Head of caudate nucleus (tissue), 42 donors: ENCODE results near the gene FGFBP1.

Experiments used
- DNase-seq, 42 donors: peaks; one replicate each; pipeline versions ENCODE4 v3.0.0 to v3.0.0-alpha.2; 2020 to 2021; ENCODE audit warnings: mixed read lengths in 7 of 42
- intact Hi-C: fragments of 100-400 bp; cut with DNase I; formaldehyde crosslinking; loops from one replicate; pipeline ENCODE4 v1.15.0; 2022

The FGFBP1 gene

DNA sequence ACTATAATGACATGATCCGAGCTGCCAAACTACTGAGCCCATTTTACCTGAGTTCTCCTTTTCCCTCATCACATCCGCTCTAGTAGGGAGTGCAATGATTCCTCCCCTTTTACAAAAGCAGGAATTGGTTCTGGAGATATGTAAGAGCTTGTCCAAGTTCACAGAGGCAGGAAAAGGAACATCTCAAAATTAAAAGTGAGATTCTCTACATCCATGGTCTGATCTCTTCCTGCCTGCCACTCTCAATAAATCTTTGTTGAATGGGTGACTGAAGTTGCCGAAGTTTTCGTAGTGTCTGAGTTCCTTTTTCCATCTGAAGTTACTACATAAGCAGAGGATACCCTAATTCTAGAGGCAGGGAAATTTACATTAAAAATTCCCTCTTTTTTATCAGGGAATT, at the start of gene FGFBP1:
TSS of gene FGFBP1 (minus strand) at position 101 of the 400 bp plus-strand sequence. CDS start 2,108 bp downstream, outside the sequence.
- no peak for DNase-seq
- intact Hi-C loops: no loop called here

- DNase-seq: no peak
- intact Hi-C loops: no loop called here
Measured at GRCh38 chr4:15988222-15988621, 49.7 kb upstream of the FGFBP1 start.

GRCh38 chr4:15986907-15987306, 48.4 kb upstream of the FGFBP1 start:
- intact Hi-C loops: no loop called here
- DNase-seq: no peak

GRCh38 chr4:15983610-15984009, 45.1 kb upstream of the FGFBP1 start:
- intact Hi-C loops: no loop called here
- no peak for DNase-seq

DNA sequence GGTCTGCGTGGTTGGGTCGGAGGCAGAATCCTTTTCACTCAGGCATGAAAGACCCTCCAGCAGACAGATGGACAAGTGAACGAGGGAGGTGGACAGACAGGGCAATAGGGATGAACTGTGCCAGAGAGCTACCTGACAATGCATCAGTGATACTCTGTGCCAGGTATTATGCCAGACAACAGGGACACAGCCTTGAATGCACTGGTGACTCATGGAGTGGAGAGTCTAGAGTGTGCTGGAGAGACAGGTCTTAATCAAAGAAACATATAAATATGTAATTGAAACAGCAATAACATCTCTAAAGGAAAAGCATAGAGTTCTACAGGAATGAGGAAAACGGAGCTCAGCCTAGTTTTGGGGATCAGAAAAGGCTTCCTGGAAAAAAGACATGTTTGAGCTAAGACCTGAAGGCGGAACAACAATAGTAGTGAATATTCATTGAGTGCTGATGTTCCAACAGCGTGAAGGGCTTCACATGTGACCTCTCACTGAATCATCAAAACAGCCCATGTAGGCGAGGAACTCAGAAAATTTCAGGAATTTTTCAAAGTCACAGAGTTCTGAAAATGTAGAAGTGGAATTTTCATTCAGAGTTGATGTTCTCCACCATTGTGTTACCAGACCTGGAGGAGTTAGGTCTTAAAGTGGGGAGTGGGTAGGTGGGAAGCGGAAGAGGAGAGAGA, 44.4 kb upstream of the FGFBP1 start:
- intact Hi-C loops: no loop called here

DNA sequence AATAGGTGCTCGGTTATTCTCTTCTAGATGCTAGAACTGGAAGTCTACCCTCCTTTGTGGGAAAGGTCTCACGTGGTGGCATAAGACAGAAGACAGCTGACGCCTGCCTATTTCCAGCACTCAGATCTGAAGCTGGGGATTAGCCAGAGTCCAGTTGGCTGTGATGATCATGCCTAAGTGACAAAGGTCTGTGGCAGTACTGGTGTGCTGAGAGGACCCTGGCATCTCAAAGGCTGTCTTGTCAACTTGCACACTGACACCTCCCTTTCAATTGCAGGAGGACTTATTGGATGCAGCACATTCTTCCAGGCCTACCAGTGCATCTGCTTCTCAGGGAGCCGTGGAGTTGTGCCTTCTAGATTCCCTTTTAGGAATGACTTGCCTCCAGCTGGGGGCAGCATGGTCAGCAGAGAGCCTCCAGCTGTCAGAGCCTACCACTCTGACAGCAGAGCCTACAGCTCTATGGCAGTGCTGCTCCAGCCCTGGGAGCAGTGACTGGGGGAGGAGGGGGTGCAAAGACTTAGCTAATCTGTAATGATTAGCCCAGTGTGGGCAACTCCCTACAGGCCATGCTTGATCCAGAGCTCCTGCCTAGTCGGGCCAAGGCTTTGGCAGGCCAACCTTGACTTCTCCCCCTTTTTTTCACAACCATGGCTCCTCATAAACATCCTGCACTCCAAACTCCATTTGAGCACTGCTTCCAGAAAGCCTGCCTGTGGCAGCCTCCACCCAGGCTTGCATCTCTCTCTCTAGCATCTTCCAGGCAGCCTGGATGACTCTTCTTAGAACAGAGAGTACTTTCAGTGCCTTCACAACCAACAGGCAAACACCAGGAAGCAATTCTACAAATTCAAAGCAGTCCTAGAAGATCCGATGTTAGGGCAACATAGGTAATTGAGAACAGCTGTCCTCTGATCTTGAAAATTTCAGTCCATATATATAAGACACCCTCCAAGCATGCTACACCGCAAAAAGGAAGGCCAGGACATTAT, 38.2 kb upstream of the FGFBP1 start:
- intact Hi-C loops: no loop called here
- DNase-seq: no peak

More for the DNA sequence above, 44.4 kb upstream of the FGFBP1 start:
- no peak for DNase-seq

- intact Hi-C loops: no loop called here
- no peak for DNase-seq
Measured at GRCh38 chr4:15971068-15971801, 32.7 kb upstream of the FGFBP1 start.

DNA sequence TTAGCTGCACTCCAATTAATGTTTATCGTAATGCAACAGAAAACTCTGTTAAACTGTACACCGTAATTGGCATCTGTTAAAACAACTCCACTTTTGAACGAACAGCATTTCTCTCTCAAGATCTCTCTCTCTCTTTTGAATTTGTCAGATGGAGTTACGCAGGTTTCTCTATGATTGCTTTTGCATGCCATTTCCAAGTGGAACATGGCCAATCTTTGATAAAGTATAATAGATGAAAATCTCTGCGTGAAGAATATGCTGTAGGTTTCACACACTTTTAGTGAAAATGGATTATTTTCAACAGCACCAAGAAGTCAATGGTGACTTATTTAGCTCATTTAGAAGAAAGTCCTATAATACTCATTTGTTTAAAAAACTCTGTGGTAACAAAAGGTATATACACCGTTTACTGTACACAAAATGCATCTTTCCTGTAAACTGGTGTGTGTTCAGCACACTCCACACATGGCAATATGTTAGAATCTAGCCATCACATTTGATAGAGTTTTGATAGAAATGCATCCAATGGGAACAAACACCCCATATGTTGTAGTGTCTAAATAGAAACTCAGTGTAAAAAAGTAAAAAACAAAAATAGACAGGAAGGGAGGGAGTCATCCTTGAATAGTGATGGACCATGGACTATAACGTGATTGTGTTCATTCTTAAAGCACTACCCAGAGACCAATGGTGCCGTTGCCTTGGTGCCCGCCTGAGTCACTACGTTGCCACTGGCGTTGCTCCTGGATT, 30.2 kb upstream of the FGFBP1 start:
- DNase-seq: no peak
- intact Hi-C loops: no loop called here

GRCh38 chr4:15965325-15965724, 26.8 kb upstream of the FGFBP1 start:
- no peak for DNase-seq
- intact Hi-C loops: no loop called here

- intact Hi-C loops: no loop called here
- no peak for DNase-seq
Measured at GRCh38 chr4:15964159-15964558, 25.6 kb upstream of the FGFBP1 start.

GRCh38 chr4:15963576-15963975, 25.0 kb upstream of the FGFBP1 start:
- intact Hi-C loops: no loop called here

GRCh38 chr4:15963001-15963451, 24.5 kb upstream of the FGFBP1 start, which contains the start of gene FGFBP2:
Gene FGFBP2, minus strand, starts transcription at chr4:15963175. Its CDS starts 46 bp downstream, at chr4:15963129.
- peak in 17 of 42 donors; percentile 4 to 44 (median 17) for DNase-seq
- intact Hi-C loops: no loop called here

More at GRCh38 chr4:15963576-15963975, 25.0 kb upstream of the FGFBP1 start:
- no peak for DNase-seq

GRCh38 chr4:15961781-15962510, 23.4 kb upstream of the FGFBP1 start:
- intact Hi-C loops: no loop called here
- DNase-seq: no peak

DNA sequence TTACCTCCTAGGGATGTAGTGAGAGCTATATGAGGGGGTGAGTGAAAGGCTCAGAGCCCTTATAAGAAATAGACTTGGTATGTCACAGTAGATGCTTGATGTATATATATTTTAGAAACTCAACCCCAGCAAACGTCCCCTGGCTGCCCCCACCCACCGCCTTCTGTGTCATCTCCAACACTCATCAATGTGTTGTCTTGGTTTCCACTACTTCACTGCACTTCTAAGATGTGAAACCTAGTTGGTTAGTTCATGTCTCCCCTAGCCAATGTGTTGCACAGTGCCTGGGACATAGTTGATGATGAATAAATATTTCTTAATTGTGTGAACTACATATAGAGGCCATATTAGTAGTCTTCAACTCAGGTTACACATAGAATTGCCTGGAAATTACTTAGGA, 20.0 kb upstream of the FGFBP1 start:
- no peak for DNase-seq
- intact Hi-C loops: no loop called here

- intact Hi-C loops: no loop called here
- peak in 41 of 42 donors; percentile 34 to 88 (median 69) for DNase-seq
Measured at GRCh38 chr4:15956179-15956850, 17.8 kb upstream of the FGFBP1 start.

- DNase-seq: no peak
- intact Hi-C loops: no loop called here
Measured at GRCh38 chr4:15955670-15956069, 17.1 kb upstream of the FGFBP1 start.

DNA sequence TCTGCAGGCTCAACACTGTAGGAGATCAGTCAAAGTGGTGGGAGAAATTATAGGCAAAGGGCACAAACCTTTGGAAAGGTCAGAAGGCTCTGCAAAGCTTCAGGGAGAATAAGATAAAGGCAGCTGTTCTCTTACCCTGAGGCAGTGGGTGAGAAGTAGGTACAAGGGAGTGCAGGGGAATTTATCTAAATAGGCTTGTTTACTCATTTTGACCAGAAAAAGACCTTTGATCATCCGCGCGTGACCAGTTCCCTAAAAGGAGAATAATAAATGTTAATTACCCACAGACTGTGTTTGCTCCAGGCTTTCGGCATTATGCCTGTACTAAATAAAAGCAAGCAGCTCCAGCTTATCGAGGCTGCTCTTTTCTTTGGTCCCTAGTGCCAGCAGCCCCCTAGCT, 15.1 kb upstream of the FGFBP1 start:
- DNase-seq: no peak
- intact Hi-C loops: no loop called here
